DOHH2 (cell line): ENCODE results near the gene UBASH3B.

Experiments used
- EZH2phosphoT487 ChIP-seq: fragments of 200-600 bp; sonication (generic); IDR thresholded peaks from 2 replicates; pipeline ENCODE4 v1.6.1; 2017; ENCODE audit warnings: borderline replicate concordance, mild to moderate bottlenecking, antibody characterized with exemption, low read length, moderate library complexity, mixed read lengths
- TF ChIP-seq, protein P1 (sequence below): fragments of 200-600 bp; sonication (generic); IDR thresholded peaks from one replicate; pipeline ENCODE4 v1.5.1; 2014; ENCODE audit warnings: antibody characterized with exemption, mild to moderate bottlenecking, low read depth, low read length; ENCODE audit not compliant: poor library complexity, severe bottlenecking

DNA sequence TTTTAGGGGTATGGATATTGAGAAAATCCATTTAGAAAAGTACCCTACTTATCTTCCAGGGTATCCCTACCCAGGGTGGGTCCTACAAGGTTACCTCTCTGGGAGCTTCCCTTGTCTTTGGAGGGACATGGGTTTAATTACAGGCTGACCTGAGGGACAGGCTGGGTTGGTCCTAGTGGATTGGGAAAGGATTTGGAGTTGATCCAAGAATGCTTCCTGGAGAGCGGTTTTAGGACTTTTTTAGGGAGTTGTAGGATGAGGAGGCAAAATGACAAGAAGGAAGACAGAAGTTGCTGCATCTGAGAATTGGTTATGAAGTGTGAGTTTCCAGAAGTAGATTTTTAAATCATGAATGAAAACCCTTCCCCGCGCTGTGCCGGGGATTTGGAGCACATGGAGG lies 121.0 kb downstream of the UBASH3B start:
- TF ChIP-seq, protein P1, sequence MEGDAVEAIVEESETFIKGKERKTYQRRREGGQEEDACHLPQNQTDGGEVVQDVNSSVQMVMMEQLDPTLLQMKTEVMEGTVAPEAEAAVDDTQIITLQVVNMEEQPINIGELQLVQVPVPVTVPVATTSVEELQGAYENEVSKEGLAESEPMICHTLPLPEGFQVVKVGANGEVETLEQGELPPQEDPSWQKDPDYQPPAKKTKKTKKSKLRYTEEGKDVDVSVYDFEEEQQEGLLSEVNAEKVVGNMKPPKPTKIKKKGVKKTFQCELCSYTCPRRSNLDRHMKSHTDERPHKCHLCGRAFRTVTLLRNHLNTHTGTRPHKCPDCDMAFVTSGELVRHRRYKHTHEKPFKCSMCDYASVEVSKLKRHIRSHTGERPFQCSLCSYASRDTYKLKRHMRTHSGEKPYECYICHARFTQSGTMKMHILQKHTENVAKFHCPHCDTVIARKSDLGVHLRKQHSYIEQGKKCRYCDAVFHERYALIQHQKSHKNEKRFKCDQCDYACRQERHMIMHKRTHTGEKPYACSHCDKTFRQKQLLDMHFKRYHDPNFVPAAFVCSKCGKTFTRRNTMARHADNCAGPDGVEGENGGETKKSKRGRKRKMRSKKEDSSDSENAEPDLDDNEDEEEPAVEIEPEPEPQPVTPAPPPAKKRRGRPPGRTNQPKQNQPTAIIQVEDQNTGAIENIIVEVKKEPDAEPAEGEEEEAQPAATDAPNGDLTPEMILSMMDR, result no peak
- no peak for TF ChIP-seq EZH2phosphoT487
